GM18861 (cell line): Measurements from ENCODE around the gene KLHL21.

Experiments
- ATAC-seq: cut with Tn5 transposase; IDR thresholded peaks from one replicate; pipeline ENCODE4 v1.9.1; 2021; ENCODE audit not compliant: unreplicated experiment

Gene KLHL21

DNA sequence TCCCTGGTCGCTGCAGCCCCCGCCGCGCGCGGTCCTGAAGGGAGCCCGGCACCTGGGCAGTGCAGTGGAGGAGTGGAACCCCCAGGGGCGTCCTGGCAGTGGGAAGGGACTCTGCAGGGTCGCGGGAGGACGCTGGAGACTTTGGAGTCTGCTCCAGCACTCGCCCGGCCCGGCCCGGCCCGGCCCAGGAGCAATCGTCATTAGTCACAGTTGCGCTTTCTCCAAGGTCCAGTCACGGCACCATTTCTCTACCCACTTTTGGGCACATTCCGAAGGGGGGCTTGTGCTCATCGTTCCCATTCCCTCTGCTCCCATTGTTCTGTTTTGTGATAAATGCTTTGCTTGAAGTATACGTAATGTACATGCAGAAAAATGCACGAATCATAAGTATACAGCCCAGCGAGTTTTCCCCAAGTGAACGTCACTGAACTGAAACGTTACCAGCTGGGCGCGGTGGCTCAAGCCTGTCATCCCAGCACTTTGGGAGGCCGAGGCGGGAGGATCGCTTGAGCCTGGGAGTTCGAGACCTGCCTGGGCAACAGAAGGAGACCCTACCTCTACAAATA lies 23.0 kb upstream of the KLHL21 start:
- ATAC-seq = no peak

DNA sequence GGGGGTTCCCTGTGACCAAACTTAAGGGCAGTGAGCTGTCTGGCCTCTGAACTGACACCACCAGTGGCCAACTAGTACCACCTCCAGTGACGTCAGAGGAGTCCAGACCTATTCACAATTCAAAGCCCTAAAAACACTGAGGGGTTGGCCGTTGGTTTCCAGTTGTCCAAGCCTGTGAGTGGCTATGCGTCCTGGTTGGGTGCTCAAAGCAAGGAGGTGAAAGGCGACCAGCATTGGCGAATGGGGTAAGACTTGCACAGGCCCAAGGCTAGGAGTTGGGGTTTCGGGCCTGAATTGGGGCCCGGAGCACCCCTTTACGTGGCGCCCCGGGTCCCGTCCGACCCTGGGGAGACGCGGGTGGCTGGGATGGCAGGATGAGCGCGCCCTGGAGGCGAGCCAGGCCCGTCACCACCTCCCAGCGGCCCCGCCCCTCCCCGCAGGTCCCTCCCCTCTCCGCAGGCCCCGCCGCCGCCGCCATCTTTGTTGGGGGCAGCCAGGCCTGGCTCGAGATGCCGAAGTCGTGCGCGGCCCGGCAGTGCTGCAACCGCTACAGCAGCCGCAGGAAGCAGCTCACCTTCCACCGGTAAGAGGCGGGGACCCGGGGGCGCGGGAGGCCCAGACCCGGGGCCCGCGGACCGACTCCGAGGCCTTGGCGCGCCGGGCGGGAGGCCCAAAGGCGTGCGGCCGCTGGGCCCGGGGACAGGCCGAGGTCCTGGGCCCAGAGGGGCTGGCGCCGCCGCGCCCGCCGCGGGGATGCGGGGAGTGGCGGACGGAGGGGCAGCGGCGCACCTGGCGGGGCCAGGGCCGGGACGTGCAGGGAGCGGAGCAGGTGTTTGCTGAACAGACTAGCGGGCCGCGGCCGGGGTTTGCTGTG lies 22.3 kb upstream of the KLHL21 start, which contains the start of gene THAP3:
Gene THAP3 (plus strand): TSS at position 159 of the 874 bp plus-strand sequence. CDS start 351 bp downstream, at position 510.
- peak; percentile 53 for ATAC-seq

DNA sequence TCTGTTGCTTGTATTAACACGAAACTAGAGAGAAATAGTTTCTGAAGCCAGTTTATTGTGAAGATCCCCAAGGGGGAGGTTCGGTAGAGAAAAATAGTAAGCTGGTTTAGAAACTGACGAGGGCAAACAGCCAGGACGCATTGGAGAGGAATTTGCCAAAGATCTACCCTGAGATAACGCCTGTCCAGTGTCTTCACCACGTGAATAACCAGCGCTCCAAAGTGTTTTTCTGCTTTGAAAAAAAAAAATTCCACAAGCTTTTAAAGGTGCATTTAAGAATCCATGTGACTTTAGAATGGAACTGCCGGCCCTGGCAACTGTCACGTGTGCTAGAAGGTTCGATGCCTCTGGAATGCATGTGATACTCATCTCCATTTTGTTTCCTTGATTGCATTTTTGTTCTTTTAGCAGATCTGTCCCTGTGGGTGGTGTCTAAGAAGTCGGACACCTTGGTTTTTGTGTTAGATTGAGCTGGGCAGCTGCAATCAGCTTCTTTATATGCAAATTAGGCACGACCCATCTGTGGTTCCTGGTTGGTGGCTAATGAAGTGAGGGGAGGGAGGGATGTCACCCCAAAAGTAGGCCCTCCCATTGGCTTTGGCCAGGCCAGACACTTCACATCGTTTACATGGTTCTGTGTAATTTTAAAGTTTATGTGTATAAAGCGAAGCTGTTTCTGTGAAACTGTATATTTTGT lies 20.7 kb upstream of the KLHL21 start:
- ATAC-seq = no peak

DNA sequence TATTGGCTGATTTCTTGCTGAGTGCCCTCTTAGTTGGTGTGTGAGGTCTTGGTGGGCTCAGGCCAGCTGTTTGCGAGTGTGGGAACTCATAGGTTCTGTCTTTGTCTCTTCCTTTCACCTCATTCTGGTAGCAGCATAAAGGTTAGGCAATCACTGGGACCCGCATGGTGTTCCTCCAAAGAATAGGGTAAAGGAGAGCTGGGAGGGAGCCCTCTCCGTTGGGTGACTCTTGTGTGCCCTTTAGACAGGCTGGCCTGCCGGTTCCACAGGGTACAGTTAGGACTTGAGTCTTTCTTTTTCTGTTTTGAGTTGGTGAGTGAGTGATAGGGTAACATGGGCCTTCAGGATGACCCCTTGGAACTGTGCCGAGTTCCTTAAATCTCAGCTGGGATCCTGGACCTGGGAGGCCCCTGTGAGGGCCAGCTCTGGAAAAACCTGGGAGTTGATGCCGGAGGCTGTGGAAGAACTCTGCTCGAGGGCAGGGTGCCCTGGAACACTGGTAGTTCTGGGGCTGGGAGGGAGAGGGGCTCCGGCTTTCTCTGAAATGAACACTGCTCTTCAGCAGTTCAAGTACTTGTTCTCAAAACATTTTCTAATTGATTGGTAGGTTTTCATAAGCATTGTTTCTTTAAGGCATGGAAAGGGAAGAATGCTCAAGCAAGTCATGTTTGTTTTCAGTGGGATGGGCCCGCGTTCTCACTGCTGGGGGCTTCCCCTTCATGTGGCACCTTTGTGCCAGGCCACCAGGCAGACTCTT lies 19.9 kb upstream of the KLHL21 start:
- ATAC-seq = no peak

DNA sequence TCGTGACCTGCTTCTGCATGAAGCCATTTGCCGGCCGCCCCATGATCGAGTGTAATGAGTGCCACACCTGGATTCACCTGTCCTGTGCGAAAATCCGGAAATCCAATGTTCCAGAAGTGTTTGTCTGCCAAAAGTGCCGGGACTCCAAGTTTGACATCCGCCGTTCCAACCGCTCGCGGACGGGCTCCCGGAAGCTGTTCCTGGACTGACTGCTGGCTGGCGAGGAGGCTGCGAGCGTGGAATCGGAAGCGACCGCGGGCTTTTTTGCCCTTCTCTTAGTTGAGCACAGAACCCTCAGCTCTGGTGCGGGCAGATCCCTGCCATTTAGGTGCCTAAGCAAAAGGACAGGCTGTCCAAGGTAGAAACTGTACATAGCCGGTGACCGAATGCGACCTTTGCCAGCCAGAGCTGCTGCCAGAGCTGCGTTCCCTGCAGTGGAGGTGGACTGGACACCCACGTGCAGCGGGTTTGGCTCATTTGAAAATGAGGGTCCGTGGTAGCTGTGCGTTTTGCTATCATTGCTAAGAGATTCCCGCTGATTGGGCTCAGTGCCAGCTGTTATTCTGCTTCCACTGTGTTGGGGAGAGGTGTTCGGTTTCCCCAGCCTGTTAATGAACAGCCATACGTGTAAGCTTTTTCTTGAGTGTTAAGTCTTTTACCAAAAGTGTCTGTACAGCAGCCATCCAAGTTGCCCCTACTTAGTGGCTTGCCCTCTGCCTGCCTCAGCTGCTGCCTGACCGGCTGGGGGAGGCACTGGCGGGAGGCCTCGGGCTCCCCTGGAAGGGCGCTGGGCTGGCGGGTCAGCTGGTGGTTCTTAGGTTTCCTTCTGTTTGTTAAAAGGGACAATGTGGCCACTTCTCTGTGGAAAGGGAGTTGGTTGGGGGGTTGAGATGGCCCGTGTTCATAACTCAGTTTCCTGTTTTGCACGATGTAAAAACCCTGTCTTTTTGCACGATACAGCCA lies 19.0 kb upstream of the KLHL21 start:
- ATAC-seq = no peak

DNA sequence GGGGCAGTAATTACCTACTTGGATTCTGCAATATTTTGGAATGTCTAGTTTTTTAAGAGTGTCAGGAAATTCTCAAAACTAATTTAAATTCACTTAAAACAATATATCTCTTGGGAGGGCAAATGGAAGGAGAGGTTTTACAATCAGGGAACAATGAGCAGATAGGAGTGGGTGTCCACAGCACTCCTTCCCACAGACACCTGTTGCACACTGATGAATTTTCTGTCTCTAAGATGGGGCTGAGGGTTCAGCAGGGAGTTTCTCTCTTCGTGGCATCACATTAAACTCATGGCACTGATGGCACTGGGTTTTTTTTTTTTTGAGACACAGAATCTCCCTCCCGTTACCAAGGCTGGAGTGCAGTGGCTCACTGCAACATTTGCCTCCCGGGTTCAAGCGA lies 16.4 kb upstream of the KLHL21 start:
- ATAC-seq = no peak

DNA sequence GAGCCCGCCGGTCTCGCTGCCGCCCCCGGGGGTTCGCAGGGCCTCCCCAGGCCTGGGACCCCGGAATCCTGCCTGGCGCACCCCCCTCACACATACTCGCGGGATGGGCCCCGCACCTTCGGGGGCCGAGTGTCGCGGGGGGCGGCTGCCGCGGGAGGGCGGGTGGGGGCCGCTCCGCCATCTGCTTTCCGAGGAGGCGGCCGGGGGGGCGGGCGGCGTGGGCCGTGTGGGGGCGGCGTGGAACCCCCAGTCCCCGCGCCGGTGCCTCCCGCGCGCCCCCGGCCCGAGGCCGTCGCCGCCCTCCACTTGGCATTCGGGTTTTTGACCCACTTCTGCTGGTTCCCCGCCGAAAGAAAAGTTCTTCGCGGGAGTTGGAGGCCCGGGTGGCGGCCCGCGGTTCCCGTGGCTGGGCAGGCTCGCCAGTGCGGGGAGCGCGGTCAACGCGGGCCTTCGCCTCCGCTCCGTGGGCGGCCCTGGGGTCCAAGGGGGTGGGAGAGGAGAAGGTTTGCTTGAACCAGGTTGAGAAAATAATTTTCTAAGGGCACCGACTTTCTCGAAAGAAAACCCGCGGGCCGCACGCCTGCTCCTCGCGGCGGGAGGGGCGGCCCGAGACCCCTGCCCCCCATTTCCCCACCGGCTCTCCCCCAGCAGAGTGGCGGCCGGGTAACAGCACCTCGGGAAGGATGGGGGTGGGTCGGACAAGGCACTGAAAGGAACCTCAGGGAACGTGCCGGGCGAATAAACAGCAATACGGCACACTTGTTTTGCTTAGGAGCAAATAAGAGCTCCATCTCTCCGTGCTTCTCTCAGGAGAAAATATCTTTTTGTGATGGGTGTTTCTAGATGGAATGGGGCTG lies 12.5 kb upstream of the KLHL21 start:
- ATAC-seq = no peak

DNA sequence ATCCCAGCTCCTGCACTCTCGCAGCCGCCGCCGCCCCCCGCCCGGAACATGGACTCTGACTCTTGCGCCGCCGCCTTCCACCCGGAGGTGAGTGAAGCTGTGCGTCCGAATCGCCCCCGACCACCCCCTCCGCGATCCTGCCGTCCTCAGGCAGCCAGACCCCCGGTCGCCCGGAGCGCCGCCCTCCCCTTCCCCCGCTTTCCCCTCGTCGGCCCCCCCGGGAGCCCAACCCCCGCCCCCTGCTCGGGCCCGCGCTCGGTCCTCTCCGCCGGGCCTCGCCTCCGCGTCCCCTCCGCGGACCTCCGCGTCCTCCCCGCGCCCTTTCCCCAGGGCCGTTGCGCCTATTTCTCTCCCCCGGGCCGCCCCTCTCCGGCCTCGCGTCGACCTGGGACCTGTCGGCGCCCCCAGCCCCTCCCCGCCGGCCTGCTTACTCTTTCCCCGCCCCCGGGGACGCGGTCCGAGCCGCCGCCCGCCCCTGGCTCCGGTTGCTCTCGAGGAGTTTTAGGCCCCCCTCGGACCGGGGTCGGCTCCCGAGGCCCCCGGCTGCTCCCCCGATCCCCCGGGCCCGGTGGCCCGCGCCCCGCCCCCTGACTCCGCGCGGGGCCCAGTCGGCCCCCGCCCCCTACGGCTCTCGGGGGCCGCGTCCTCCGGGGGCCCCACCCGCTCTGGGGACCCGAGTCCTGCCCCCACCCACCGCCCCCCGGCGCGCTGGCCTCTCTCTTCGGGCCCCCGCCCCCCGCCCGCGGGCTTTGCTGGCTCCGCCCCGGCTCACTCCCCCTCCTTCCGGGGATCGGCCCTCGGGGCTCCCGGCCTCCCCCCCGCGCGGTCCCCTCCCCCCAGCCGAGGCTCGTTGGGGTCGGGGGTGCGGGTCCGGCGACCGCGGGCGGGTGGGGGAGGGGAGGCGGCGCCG lies 11.6 kb upstream of the KLHL21 start:
- ATAC-seq = no peak

DNA sequence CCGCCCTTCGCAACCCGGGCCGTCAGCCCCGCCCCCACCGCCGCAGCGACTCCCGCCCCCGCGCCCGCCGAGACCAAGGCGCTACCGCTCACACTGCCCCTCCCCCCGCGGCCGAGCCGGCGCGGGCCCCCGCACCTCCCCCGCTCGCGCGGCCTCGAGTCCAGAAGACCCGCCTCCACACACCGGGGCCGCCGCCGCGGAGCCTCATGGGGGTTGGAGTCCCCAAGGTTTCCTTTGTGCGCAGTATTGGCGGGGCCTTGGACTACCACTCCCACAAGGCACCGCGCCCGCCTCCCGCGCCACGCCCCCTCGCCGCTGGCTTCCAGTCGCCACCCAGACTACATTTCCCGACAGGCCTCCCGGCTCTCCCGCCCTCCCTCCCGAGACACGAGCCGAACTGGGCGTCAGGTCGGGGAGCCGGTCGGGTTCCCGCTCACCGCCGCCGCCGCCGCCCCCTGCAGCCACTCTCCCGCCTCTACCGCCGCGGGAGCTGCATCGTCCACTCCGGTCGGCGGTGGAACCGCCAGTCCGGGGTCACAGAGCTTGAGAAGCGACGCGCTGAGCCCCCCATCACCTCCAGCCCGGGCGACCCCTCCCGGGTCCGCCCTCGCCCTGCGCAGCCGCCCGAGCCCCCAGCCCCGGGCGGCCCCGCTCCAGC lies 10.8 kb upstream of the KLHL21 start, which contains the start of gene PHF13:
Gene PHF13 (plus strand): TSS at position 371 of the 658 bp plus-strand sequence. CDS start 336 bp downstream, outside the sequence.
- ATAC-seq = peak; percentile 89

DNA sequence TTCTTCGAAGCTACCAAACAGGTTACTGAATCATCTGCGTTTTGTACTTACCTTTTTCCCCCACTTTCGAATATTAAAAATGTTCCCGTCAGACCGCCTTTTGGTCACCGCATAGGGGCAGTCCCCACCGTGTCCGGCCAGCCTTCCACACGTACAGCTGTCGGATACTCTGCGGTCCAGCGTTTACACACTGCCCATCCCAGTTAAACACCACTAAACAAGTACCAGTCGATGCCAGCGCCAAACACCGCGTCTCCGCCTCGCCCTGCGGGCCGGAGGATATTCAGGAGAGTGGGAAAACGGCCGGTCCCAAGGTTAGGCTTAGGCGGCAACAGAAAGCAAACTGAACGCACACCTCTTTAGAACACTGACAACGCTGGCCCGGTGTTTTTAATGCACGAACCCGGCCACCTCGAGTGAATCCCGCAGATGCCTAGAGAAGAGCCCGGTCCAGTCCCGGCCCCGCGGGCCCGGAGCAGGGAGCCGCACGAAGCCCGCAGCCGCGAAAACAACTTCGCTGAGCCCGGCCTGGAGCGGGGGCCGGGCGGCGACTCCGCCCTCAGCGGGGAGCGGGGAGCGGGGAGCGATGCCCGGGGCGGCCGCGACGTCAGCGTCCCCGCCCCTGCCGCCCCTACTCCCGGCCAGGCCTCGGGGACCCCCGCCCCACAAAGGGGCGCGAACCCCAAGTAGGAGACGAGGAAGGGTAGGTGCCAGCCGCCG lies 10.1 kb upstream of the KLHL21 start:
- ATAC-seq = peak; percentile 23

DNA sequence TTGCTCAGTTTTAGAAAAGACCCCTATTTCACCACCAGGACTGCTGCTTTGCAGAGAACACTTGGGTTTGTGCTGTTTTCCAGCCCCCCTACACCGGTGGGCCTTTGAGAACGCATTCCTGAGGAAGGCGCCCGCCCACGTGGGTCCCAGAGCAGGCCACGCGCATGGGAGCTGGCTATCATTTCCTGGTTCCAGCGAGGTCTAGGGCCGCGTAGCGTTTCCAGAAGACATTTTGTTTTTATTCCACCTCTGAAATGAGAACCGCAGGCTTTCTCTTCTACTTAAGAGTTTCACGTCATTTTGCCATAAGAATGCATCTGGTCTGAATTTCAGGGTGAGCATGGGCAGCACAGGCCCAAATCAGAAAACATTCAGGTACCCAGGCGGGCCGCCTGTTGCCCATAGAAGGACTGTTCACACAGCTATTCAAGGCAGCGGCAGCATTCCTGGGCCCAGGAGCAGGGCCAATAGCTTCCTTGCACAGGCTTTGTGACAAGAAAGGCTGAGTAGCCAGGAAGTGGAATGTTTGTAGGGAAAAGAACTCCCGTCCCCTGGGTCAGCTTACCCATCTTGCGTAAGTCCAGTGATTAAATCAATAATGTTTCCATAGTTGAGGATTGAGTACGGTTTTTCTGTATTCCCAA lies 1.4 kb upstream of the KLHL21 start:
- no peak for ATAC-seq

DNA sequence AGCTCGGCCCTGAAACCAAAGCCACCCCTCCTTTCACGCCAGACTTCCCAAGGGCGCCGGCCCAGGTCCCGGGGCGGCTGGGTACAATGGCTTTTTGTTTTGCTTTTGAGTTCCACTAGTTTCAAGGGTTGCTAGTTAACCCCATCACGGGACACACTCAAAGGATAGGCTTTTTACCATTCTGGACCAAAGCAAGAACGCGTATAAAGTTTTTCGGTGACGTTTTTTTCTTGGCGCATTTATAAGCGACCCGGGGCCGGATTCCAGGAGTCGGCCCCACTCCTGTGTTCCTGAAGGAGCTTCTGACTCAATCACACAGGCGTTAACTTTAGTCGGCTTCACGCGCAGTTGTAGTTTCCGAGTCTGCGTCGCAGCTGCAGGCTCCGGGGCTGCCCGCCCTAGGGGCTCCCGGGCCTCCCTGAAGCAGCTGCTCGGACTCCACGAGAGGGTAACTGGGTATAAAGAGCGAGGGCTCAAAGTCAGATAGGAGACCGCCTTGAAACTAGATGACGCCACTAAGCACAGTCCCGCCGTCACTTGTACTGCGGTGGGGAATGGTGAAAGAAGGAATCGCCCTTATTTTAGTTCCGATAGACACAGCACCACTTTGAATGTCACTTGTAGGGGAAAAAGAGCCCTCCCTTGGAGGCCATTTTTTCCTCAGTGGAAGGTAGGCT lies 707 bp upstream of the KLHL21 start:
- ATAC-seq = peak; percentile 9

DNA sequence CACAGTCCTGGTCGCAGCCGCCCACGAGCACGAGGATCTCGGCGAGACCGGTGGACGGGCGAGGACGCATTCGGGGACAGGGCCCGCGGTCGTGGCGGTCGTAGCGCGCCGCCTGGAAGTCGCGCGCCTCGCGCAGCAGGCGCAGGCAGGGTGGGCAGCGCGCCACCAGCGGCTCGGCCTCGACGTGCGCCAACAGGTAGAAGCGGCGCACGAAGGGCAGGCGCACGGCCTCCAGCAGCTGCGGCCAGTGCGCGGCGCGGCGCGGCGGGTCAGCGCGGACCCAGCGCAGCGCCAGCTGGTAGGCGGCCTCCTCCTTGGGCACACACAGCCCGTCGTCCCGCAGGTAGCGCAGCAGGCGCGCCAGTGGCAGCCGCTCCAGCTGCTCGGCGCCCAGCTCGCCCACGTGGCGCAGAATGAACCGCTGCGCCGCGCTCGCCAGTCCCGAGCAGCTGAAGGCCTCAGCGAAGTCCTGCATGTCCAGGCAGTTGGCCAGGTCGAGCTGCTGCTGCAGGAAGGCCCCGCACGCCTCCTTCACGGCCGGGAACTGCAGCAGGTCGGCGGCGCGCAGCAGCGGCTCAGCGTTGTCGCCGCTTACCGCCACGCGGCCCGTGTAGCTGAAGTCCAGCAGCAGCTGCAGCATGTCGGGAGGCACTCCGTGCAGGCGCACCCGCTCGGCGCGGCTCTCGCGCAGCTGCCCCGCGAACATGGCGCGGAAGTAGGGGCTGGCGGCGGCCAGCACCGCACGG lies 573 bp downstream of the KLHL21 start:
- peak; percentile 2 for ATAC-seq

DNA sequence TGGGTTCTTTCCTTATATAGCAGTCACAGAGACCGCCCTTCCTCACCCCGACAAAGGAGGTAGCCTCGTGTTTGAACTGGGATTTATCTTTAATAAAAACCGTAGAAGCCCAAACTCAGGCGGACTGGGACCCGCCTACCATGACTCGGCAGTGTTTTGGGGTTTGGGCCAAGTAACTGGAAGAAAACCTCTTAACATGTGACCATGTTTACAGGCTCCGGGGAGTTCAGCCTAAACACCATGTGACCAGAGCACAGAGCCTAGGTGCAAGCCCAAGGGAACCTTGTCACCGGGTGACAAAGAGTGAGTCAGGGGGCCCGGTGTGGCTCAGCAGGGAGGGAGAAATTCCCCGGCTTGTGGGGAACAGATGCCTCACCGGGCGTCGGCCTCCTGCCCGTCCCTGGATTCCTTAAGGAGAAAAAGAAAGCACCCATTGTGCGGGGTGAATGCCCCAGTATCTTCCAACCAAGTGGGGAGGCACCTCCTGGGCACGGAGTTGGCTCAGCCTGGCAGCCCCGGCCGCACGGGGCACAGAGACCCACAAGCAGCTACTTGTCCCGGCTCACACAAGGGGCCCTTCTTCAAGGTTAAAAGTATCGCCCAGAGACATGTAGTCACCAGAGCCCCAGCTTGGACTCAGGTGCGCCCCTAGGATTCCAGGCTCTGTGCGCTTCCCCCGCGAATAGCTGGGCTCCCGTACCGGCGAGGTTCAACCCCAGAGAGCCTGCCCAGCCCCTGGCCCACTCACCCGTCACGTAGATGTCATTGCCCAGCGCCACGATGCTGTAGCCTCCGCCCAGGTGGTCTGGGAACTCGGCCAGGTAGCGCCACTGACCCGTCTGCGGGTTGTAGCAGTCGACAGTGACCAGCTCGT lies 1.4 kb downstream of the KLHL21 start:
- ATAC-seq = peak; percentile 30
